Dermis blood vessel endothelial cell (primary cell): ENCODE measurements around the gene MIOS. TPM values are rescaled to one million over a fixed set of nuclear protein-coding genes. Genes with fewer than 3 reads are reported as not detected.

Source experiments
- DNase-seq: peaks from one replicate; pipeline ENCODE4 v3.0.0; 2010
- total RNA-seq: library from RNA; depleted of rRNA; stranded (reverse); fragments of >200 nt; gene quantifications from 2 replicates; pipeline ENCODE4 v1.2.3, GENCODE V29; 2014

The MIOS gene
- 34.5 and 37.4 TPM in 2 replicates for total RNA-seq

GRCh38 chr7:7566651-7567611 lies at the start of gene MIOS:
TSS of gene MIOS (plus strand) at chr7:7566884. CDS start at chr7:7572476, 5,592 bp downstream.
- DNase-seq, result peak; percentile 83

- DNase-seq, result no peak
Measured at GRCh38 chr7:7517754-7518153, 48.9 kb upstream of the MIOS start.

GRCh38 chr7:7519056-7519455 lies 47.6 kb upstream of the MIOS start:
- DNase-seq, result no peak

- DNase-seq, result no peak
Measured at GRCh38 chr7:7519528-7519927, 47.2 kb upstream of the MIOS start.

- DNase-seq, result no peak
Measured at GRCh38 chr7:7521259-7521658, 45.4 kb upstream of the MIOS start.

- DNase-seq, result no peak
Measured at GRCh38 chr7:7522421-7522820, 44.3 kb upstream of the MIOS start.

GRCh38 chr7:7524121-7524520 lies 42.6 kb upstream of the MIOS start:
- DNase-seq, result no peak

- no peak for DNase-seq
Measured at GRCh38 chr7:7526006-7526405, 40.7 kb upstream of the MIOS start.

- no peak for DNase-seq
Measured at GRCh38 chr7:7527047-7527446, 39.6 kb upstream of the MIOS start.

- DNase-seq, result no peak
Measured at GRCh38 chr7:7529328-7529727, 37.4 kb upstream of the MIOS start.

GRCh38 chr7:7533831-7534430 lies 32.8 kb upstream of the MIOS start:
- DNase-seq, result no peak

GRCh38 chr7:7535691-7536090 lies 31.0 kb upstream of the MIOS start, which contains the start of gene COL28A1:
TSS of gene COL28A1 (minus strand) at chr7:7535873. CDS start at chr7:7532875, 2,998 bp downstream.
- DNase-seq, result no peak

- no peak for DNase-seq
Measured at GRCh38 chr7:7536396-7537019, 30.2 kb upstream of the MIOS start.

- DNase-seq, result no peak
Measured at GRCh38 chr7:7537711-7538110, 29.0 kb upstream of the MIOS start.

- no peak for DNase-seq
Measured at GRCh38 chr7:7539152-7539551, 27.5 kb upstream of the MIOS start.

- DNase-seq, result no peak
Measured at GRCh38 chr7:7539711-7540110, 27.0 kb upstream of the MIOS start.

- DNase-seq, result no peak
Measured at GRCh38 chr7:7542251-7542835, 24.3 kb upstream of the MIOS start.

- no peak for DNase-seq
Measured at GRCh38 chr7:7548407-7548806, 18.3 kb upstream of the MIOS start.

GRCh38 chr7:7550663-7551062 lies 16.0 kb upstream of the MIOS start:
- no peak for DNase-seq

GRCh38 chr7:7552199-7552598 lies 14.5 kb upstream of the MIOS start:
- no peak for DNase-seq

GRCh38 chr7:7553386-7553785 lies 13.3 kb upstream of the MIOS start:
- DNase-seq, result no peak

GRCh38 chr7:7554021-7554432 lies 12.7 kb upstream of the MIOS start:
- peak; percentile 9 for DNase-seq
